ENCODE results near the gene TNIP3.

TNIP3 gene

GRCh38 chr4:121183989-121184388 is 19.9 kb upstream of the TNIP3 start:
- no peak for DNase-seq (ENCODE audit: extremely low read depth, insufficient read length)
- no peaks in the 10 kb centered on the region for H3K36me3 ChIP-seq (ENCODE audit: control insufficient read depth, insufficient read depth, low read length)
- no peaks in the 10 kb centered on the region for H3K27me3 ChIP-seq (replicated peaks; ENCODE audit: control insufficient read depth, insufficient read depth, low read length)
- TF ChIP-seq CTCF (IDR thresholded peaks at IDR 0.05; ENCODE audit: insufficient read depth, low read length, poor library complexity, severe bottlenecking): no peak
- no peak overlapping the region for H3K4me3 ChIP-seq (replicated peaks; ENCODE audit: low read depth, low read length)

GRCh38 chr4:121183361-121183760 is 19.2 kb upstream of the TNIP3 start:
- no peak overlapping the region for H3K4me3 ChIP-seq (replicated peaks; ENCODE audit: low read depth, low read length)
- H3K27me3 ChIP-seq (replicated peaks; ENCODE audit: control insufficient read depth, insufficient read depth, low read length): no peaks in the 10 kb centered on the region
- DNase-seq (ENCODE audit: extremely low read depth, insufficient read length): no peak
- no peak for TF ChIP-seq CTCF (IDR thresholded peaks at IDR 0.05; ENCODE audit: insufficient read depth, low read length, poor library complexity, severe bottlenecking)
- no peaks in the 10 kb centered on the region for H3K36me3 ChIP-seq (ENCODE audit: control insufficient read depth, insufficient read depth, low read length)

GRCh38 chr4:121182296-121182695 is 18.2 kb upstream of the TNIP3 start:
- H3K4me3 ChIP-seq (replicated peaks; ENCODE audit: low read depth, low read length): peak overlapping the region; percentile 24; the same call in 1 of the 2 replicates

GRCh38 chr4:121181493-121181892 is 17.4 kb upstream of the TNIP3 start:
- Histone ChIP-seq H3K27me3 (replicated peaks; ENCODE audit: control insufficient read depth, insufficient read depth, low read length) (no peaks in the 10 kb centered on the region), H3K36me3 (ENCODE audit: control insufficient read depth, insufficient read depth, low read length) (no peaks in the 10 kb centered on the region), H3K4me3 (replicated peaks; ENCODE audit: low read depth, low read length) (no peak overlapping the region)
- DNase-seq (ENCODE audit: extremely low read depth, insufficient read length): no peak
- no peak for TF ChIP-seq CTCF (IDR thresholded peaks at IDR 0.05; ENCODE audit: insufficient read depth, low read length, poor library complexity, severe bottlenecking)

More at GRCh38 chr4:121182296-121182695, 18.2 kb upstream of the TNIP3 start:
- no peaks in the 10 kb centered on the region for H3K36me3 ChIP-seq (ENCODE audit: control insufficient read depth, insufficient read depth, low read length)
- H3K27me3 ChIP-seq (replicated peaks; ENCODE audit: control insufficient read depth, insufficient read depth, low read length): no peaks in the 10 kb centered on the region
- no peak for DNase-seq (ENCODE audit: extremely low read depth, insufficient read length)
- TF ChIP-seq CTCF (IDR thresholded peaks at IDR 0.05; ENCODE audit: insufficient read depth, low read length, poor library complexity, severe bottlenecking): no peak

GRCh38 chr4:121180558-121180957 is 16.4 kb upstream of the TNIP3 start:
- TF ChIP-seq CTCF (IDR thresholded peaks at IDR 0.05; ENCODE audit: insufficient read depth, low read length, poor library complexity, severe bottlenecking): no peak
- no peak for DNase-seq (ENCODE audit: extremely low read depth, insufficient read length)
- no peak overlapping the region for H3K4me3 ChIP-seq (replicated peaks; ENCODE audit: low read depth, low read length)
- no peaks in the 10 kb centered on the region for H3K27me3 ChIP-seq (replicated peaks; ENCODE audit: control insufficient read depth, insufficient read depth, low read length)
- no peaks in the 10 kb centered on the region for H3K36me3 ChIP-seq (ENCODE audit: control insufficient read depth, insufficient read depth, low read length)
